T-cell (primary cell): Measurements from ENCODE around the gene S100A3. TPM values are rescaled to one million over a fixed set of nuclear protein-coding genes. Genes with fewer than 3 reads are reported as not detected.
A peak's percentile ranks its signal among the peaks of the same experiment; 100 is the strongest.
"Not testable (repeated sequence)": the region's sequence is repeated elsewhere in the genome, so short reads cannot be mapped to it uniquely, and the experiment has no call there.

Experiments
- ATAC-seq, 4 experiments: fragments of 200-7000 bp in 3 of 4; fragments of 150-1000 bp in 1 of 4; cut with Tn5 transposase; replicated peaks in 1 of 4; 1 replicate in 3 of 4; 2 replicates in 1 of 4; pipeline ENCODE4 v1.10.0; 2021; ENCODE audit warnings: moderate library complexity in 3 of 4, mild to moderate bottlenecking in 2 of 4, moderate number of reproducible peaks in 1 of 4
- CTCF ChIA-PET, 2 donors: fragments of 300-600 bp; sonication (Branson Sonifier 250); formaldehyde crosslinking; loops; one replicate each; lab custom pipeline; 2022; ENCODE audit warnings: antibody characterized with exemption in 2 of 2; lab: Charles Lee
- POLR2A ChIA-PET, 2 donors: fragments of 300-600 bp; sonication (Branson Sonifier 250); formaldehyde crosslinking; loops; one replicate each; lab custom pipeline; 2022; ENCODE audit warnings: antibody characterized with exemption in 2 of 2; lab: Charles Lee
- DNase-seq, 35 experiments: peaks; one replicate each; pipeline versions ENCODE4 v3.0.0 to v3.0.0-alpha.2; 2013 to 2023
- H3K27ac ChIP-seq: one replicate; pipeline ENCODE4 v1.5.1; 2013; ENCODE audit warnings: low read length
- H3K27me3 ChIP-seq, 2 experiments: replicated peaks in 1 of 2; 1 replicate in 1 of 2; 2 replicates in 1 of 2; pipeline versions ENCODE4 v1.6.1 to v1.7.0; 2013; ENCODE audit warnings: low read length in 1 of 2, mixed read lengths in 1 of 2; ENCODE audit not compliant: control insufficient read depth in 2 of 2, insufficient read depth in 2 of 2; ENCODE audit errors: extremely low read depth in 1 of 2
- H3K36me3 ChIP-seq, 2 donors: 1 replicate in 1 of 2; 2 replicates in 1 of 2; pipeline versions ENCODE4 v1.6.1 to v1.7.0; 2013; ENCODE audit warnings: low read length in 1 of 2; ENCODE audit not compliant: control insufficient read depth in 2 of 2, insufficient read depth in 1 of 2; ENCODE audit errors: extremely low read depth in 1 of 2
- H3K4me1 ChIP-seq, 2 experiments: 1 replicate in 1 of 2; 2 replicates in 1 of 2; pipeline versions ENCODE4 v1.6.1 to v1.7.0; 2013; ENCODE audit warnings: low read length in 2 of 2, mixed read lengths in 1 of 2; ENCODE audit not compliant: insufficient read depth in 2 of 2, control insufficient read depth in 1 of 2; ENCODE audit errors: extremely low read depth in 1 of 2
- H3K4me3 ChIP-seq, 2 donors: 1 replicate in 1 of 2; 2 replicates in 1 of 2; pipeline versions ENCODE4 v1.5.1 to v1.7.0; 2013; ENCODE audit warnings: mild to moderate bottlenecking in 2 of 2, low read length in 1 of 2, moderate library complexity in 1 of 2; ENCODE audit not compliant: control insufficient read depth in 1 of 2; ENCODE audit errors: extremely low read depth in 1 of 2
- H3K9me3 ChIP-seq: 2 replicates; pipeline ENCODE4 v1.7.0; 2013
- H3K27ac Mint-ChIP-seq, 2 donors: one replicate each; pipeline ENCODE4 v1.8.0; 2020 to 2021; ENCODE audit warnings: mild to moderate bottlenecking in 2 of 2, mixed read lengths in 2 of 2
- H3K27me3 Mint-ChIP-seq, 2 donors: one replicate each; pipeline ENCODE4 v1.8.0; 2021 to 2022; ENCODE audit warnings: mixed read lengths in 2 of 2
- H3K36me3 Mint-ChIP-seq: one replicate; pipeline ENCODE4 v1.8.0; 2021; ENCODE audit warnings: mixed read lengths
- H3K4me1 Mint-ChIP-seq, 3 donors: one replicate each; pipeline ENCODE4 v1.8.0; 2020 to 2022; ENCODE audit warnings: mixed read lengths in 3 of 3, mild to moderate bottlenecking in 1 of 3
- H3K4me3 Mint-ChIP-seq, 3 donors: one replicate each; pipeline ENCODE4 v1.8.0; 2020 to 2022; ENCODE audit warnings: mild to moderate bottlenecking in 3 of 3, mixed read lengths in 3 of 3, moderate library complexity in 3 of 3
- H3K9me3 Mint-ChIP-seq, 3 donors: one replicate each; pipeline ENCODE4 v1.8.0; 2020 to 2022; ENCODE audit warnings: mixed read lengths in 3 of 3
- WGBS: methylation state at CpG from one replicate; pipeline ENCODE4 v1.1.5; 2013; ENCODE audit warnings: missing lambda C conversion rate; ENCODE audit not compliant: insufficient coverage; 5-methylcytosine and 5-hydroxymethylcytosine counted together
- total RNA-seq, 35 experiments: library from RNA in 6 of 35; stranded (reverse) in 6 of 35; fragments of 120-200 nt in 1 of 35; gene quantifications; one replicate each; pipeline versions ENCODE4 v1.2.1 to v1.2.4 and lab custom pipeline; 2013 to 2026

The S100A3 gene, protein sequence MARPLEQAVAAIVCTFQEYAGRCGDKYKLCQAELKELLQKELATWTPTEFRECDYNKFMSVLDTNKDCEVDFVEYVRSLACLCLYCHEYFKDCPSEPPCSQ
- total RNA-seq: not detected
- not detected for total RNA-seq (2013)
- 0 to 0.09 (median 0) reads per million in 29 experiments for total RNA-seq (lab: John Stamatoyannopoulos, UW)

DNA sequence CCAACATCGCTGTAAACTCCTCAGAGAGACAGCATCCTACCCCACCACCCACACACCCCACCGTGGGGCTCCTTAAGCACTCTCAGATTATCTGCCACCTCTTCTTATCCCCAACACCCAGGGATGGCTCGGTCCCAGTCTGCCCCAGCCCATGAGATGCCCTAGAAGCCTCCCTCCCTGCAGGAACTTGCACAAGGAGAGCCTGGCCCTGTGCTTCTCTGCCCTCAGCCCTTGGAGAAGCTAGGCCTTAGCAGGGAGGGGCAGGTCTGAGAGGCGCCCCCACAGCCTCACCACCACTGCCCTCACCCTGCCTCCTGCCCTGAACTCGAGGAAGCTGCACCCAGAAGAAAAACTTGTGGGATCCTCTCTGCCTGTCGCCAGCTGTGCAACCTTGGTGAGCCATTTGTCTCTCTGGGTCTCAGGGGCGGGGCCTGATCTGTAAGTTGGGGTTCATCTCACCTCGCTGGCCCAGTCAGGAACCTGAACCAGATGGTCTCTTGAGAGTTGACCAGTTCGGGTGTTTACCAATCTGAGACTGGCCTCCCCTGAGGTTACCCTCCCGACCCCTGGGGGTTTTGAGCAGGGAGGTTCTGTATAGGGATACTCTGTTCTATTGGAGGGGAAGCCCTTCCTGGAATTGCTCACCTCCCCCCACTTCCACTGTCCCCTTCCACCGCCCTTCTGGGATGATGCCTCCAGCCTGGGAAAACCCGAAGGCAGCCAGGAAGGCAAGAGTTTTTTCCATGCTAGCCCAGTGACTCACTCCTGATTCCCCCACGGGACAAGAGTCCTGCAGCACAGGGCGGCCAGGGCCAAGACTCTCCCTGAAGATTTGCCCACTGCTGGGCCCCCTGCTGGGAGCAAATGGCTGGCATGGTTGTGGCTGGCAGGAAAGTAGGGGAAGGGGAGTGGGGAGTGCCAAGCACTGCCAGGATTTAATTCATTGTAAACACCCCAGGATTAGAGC lies at the start of gene S100A3:
TSS of gene S100A3 (minus strand) at position 537 of the 967 bp plus-strand sequence. CDS start 773 bp downstream, outside the sequence.
- no peak for ATAC-seq

DNA sequence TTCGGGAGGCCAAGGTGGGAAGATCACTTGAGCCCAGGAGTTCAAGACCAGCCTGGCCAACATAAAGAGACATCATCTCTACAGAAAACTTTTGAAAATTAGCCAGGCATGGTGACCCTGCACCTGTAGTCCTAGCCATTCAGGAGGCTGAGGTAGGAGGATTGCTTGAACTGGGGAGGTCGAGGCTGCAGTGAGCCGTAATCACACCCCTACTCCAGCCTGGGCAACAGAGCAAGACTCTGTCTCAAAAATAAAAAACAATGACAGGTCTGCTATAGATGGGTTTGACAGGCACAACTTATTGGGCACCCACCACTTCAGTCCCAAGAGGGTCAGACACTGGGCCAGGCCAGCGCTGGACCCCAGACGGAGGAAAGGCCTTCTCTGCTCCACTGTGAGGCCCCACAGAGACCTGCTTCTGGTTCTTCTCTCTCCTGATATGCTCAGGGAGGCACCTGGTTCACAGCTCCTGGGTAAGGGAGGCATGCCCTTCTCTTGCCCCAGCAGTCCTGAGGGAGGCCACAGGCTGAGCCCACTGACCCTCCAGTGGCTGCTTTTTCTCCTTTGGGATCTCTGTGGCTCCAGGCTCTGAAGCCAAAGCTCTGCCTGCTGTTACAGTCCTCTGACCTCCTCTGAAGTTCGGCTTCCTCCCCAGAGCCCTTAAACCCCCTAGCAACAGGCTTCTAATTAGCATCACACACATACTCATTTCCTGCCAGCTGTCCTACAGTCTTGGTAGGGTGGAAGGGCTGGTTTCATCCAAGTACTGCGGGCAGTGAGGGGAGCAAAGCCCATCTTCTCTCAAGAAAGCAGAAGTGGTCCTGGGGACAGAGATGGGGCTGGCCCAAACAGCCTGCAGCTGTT lies 49.5 kb upstream of the S100A3 start:
- no peaks in the 10 kb centered on the region for H3K27me3 Mint-ChIP-seq
- no peaks in the 10 kb centered on the region for H3K27me3 ChIP-seq
- DNase-seq (peak in 6 of 35 experiments; percentile 2 to 42 (median 6)), ATAC-seq (peak; percentile 74 to 87 (median 83))
- H3K4me1 ChIP-seq: peaks cover 4 to 10% of the 10 kb centered on the region in 2 experiments
- H3K9me3 ChIP-seq: no peaks in the 10 kb centered on the region
- H3K4me3 Mint-ChIP-seq: no peak overlapping the region
- H3K4me3 ChIP-seq: no peak overlapping the region
- WGBS: 49% methylated on average over 2 of the region's 7 CpGs
- no peaks in the 10 kb centered on the region for H3K9me3 Mint-ChIP-seq
- ChIA-PET POLR2A (no interaction called here), CTCF (interaction anchor here in 1 of 2 donors (0.6 to 1.0 kb wide), 3 partner anchors 9 to 279 kb away, joined by 3 to 4 read pairs (median 3); no protein-coding TSS in a partner anchor)
- H3K27ac Mint-ChIP-seq: peak overlapping the region; percentile 68 to 75
- H3K36me3 ChIP-seq: no peaks in the 10 kb centered on the region
- no peaks in the 10 kb centered on the region for H3K36me3 Mint-ChIP-seq
- peak overlapping the region; percentile 29 for H3K27ac ChIP-seq
- peaks cover 8 to 21% (median 16%) of the 10 kb centered on the region in 3 donors for H3K4me1 Mint-ChIP-seq

More for the DNA sequence above, at the start of gene S100A3:
- Histone ChIP-seq H3K4me1 (peaks cover 20 to 35% of the 10 kb centered on the region in 2 experiments), H3K27ac (no peak within 1 kb of the TSS), H3K9me3 (no peaks in the 10 kb centered on the region), H3K4me3 (no peak within 1 kb of the TSS), H3K27me3 (peaks cover 0 to 3% of the 10 kb centered on the region in 2 experiments), H3K36me3 (peaks cover 0 to 5% of the 10 kb centered on the region in 2 donors)
- H3K36me3 Mint-ChIP-seq: peaks cover 9% of the 10 kb centered on the region
- no peak within 1 kb of the TSS for H3K4me3 Mint-ChIP-seq
- POLR2A ChIA-PET: no interaction called here
- peaks cover 29 to 49% (median 47%) of the 10 kb centered on the region in 3 donors for H3K4me1 Mint-ChIP-seq
- H3K27me3 Mint-ChIP-seq: no peaks in the 10 kb centered on the region
- 86% methylated on average over 8 of the region's 14 CpGs for WGBS
- CTCF ChIA-PET: interaction anchor here in 1 of 2 donors (0.5 to 2.3 kb wide), 2 partner anchors 14 to 17 kb away, joined by 3 to 8 read pairs; no protein-coding TSS in a partner anchor
- H3K9me3 Mint-ChIP-seq: no peaks in the 10 kb centered on the region
- H3K27ac Mint-ChIP-seq: peak within 1 kb of the TSS; percentile 11 to 100
- DNase-seq: no peak

DNA sequence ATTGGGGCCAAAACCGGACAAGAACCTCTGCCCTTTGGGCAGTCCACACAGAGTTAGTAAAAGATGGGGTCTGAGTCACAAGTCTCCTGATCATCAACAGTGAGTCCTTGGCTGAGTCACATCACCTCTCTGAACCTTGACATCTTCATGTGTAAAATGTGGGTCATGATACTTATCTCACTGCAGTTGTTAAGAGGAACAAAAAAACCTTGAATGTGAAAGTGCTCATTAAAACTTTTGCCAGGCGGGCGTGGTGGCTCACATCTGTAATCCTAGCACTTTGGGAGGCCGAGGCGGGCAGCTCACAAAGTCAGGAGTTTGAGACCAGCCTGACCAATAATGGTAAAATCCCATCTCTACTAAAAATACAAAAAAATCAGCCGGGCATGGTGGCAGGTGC lies 48.1 kb upstream of the S100A3 start:
- Histone ChIP-seq H3K4me1 (peaks cover 4 to 10% of the 10 kb centered on the region in 2 experiments), H3K9me3 (no peaks in the 10 kb centered on the region), H3K36me3 (no peaks in the 10 kb centered on the region), H3K27me3 (no peaks in the 10 kb centered on the region), H3K27ac (no peak overlapping the region), H3K4me3 (no peak overlapping the region)
- H3K27me3 Mint-ChIP-seq: no peaks in the 10 kb centered on the region
- peak in 3 of 4 experiments; percentile 14 to 37 (median 25) for ATAC-seq
- WGBS: 100% methylated on average over 1 of the region's 6 CpGs
- peaks cover 5 to 16% (median 14%) of the 10 kb centered on the region in 3 donors for H3K4me1 Mint-ChIP-seq
- ChIA-PET POLR2A (no interaction called here), CTCF (no interaction called here)
- no peaks in the 10 kb centered on the region for H3K36me3 Mint-ChIP-seq
- DNase-seq: no peak
- H3K4me3 Mint-ChIP-seq: no peak overlapping the region
- H3K9me3 Mint-ChIP-seq: no peaks in the 10 kb centered on the region
- peak overlapping the region in 1 of 2 donors; percentile 4 for H3K27ac Mint-ChIP-seq

DNA sequence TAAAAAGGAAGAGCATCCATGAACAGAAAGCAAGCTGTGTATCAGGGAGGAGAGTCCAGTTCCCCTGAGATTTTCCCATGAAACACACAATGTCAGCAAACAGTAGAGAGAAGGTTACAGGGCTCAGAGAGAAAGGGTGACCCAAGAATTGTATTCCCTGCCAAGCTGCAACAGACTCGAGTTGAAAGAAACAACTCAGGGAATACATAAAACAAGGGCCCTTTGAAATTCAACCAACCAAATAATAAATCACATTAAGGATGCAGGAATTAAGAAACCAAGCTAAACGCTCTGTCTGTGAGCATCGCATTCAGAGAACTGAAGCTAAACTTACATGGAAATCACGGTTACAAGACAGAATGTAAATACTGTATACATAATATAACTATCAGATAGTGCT lies 43.7 kb upstream of the S100A3 start:
- Histone ChIP-seq H3K36me3 (no peaks in the 10 kb centered on the region), H3K27ac (no peak overlapping the region), H3K4me3 (no peak overlapping the region), H3K27me3 (no peaks in the 10 kb centered on the region), H3K9me3 (no peaks in the 10 kb centered on the region), H3K4me1 (no peaks in the 10 kb centered on the region)
- 40% methylated on average over 1 of the region's 4 CpGs for WGBS
- H3K27me3 Mint-ChIP-seq: no peaks in the 10 kb centered on the region
- POLR2A ChIA-PET: no interaction called here
- CTCF ChIA-PET: no interaction called here
- peaks cover 0 to 8% (median 0%) of the 10 kb centered on the region in 3 donors for H3K4me1 Mint-ChIP-seq
- no peak for ATAC-seq
- H3K27ac Mint-ChIP-seq: no peak overlapping the region
- no peaks in the 10 kb centered on the region for H3K9me3 Mint-ChIP-seq
- H3K4me3 Mint-ChIP-seq: no peak overlapping the region
- H3K36me3 Mint-ChIP-seq: no peaks in the 10 kb centered on the region
- no peak for DNase-seq

DNA sequence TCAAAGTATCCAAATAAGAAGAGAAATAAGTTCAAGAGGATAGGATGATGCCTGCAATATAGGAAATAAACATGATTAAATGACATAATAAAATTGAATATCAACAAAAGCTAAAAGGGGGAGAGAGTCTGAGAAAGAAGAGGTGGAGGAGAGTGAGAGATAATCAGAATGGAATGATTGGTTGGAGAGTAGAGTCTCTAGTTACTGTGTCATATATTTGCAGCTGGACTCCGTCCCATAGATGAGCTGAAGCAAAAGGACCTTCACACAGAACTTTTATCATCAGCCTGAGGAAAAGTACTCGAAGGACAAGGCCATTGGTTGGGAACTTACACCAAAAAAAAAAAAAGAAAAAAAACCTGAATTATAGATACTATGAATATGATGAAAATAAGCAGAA lies 39.4 kb upstream of the S100A3 start:
- ChIA-PET POLR2A (no interaction called here), CTCF (no interaction called here)
- H3K27me3 ChIP-seq: peaks cover 0 to 11% of the 10 kb centered on the region in 2 experiments
- Mint-ChIP-seq H3K27ac (no peak overlapping the region), H3K36me3 (no peaks in the 10 kb centered on the region), H3K4me1 (no peaks in the 10 kb centered on the region), H3K27me3 (peaks cover 4 to 11% of the 10 kb centered on the region in 2 donors), H3K4me3 (no peak overlapping the region), H3K9me3 (no peaks in the 10 kb centered on the region)
- H3K4me3 ChIP-seq: no peak overlapping the region
- no peak for DNase-seq
- H3K9me3 ChIP-seq: no peaks in the 10 kb centered on the region
- no peaks in the 10 kb centered on the region for H3K4me1 ChIP-seq
- WGBS: no CpG with 5 or more reads among the region's 2 CpGs
- no peak for ATAC-seq
- H3K36me3 ChIP-seq: no peaks in the 10 kb centered on the region
- no peak overlapping the region for H3K27ac ChIP-seq

DNA sequence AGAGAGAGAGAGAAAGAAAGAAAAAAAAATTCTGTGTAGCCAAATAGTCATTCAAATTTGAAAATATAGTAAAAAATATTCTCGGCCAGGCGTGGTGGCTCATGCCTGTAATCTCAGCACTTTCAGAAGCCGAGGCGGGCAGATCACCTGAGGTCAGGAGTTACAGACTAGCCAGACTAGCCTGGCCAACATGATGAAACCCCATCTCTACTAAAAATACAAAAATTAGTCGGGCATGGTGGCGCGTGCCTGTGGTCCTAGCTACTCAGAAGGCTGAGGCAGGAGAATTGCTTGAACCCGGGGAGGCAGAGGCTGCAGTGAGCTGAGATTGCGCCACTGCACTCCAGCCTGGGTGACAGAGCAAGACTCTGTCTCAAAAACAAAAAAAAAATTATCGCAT lies 39.0 kb upstream of the S100A3 start:
- H3K4me3 ChIP-seq, H3K27ac ChIP-seq, H3K4me1 ChIP-seq, DNase-seq, H3K9me3 Mint-ChIP-seq, H3K4me3 Mint-ChIP-seq, H3K4me1 Mint-ChIP-seq, CTCF ChIA-PET, H3K36me3 ChIP-seq, ATAC-seq, H3K27ac Mint-ChIP-seq, POLR2A ChIA-PET, H3K9me3 ChIP-seq, H3K36me3 Mint-ChIP-seq: not testable (repeated sequence)
- WGBS: no CpG with 5 or more reads among the region's 10 CpGs
- peaks cover 0 to 11% of the 10 kb centered on the region in 2 experiments for H3K27me3 ChIP-seq
- H3K27me3 Mint-ChIP-seq: peaks cover 4 to 11% of the 10 kb centered on the region in 2 donors
